ENCODE measurements around the gene TUBB4A. TPM values are rescaled to one million over a fixed set of nuclear protein-coding genes. Genes with fewer than 3 reads are reported as not detected.

The TUBB4A gene
- total and polyA plus RNA-seq, 11 donors: 0.15 to 4.8 (median 1.6) TPM

DNA sequence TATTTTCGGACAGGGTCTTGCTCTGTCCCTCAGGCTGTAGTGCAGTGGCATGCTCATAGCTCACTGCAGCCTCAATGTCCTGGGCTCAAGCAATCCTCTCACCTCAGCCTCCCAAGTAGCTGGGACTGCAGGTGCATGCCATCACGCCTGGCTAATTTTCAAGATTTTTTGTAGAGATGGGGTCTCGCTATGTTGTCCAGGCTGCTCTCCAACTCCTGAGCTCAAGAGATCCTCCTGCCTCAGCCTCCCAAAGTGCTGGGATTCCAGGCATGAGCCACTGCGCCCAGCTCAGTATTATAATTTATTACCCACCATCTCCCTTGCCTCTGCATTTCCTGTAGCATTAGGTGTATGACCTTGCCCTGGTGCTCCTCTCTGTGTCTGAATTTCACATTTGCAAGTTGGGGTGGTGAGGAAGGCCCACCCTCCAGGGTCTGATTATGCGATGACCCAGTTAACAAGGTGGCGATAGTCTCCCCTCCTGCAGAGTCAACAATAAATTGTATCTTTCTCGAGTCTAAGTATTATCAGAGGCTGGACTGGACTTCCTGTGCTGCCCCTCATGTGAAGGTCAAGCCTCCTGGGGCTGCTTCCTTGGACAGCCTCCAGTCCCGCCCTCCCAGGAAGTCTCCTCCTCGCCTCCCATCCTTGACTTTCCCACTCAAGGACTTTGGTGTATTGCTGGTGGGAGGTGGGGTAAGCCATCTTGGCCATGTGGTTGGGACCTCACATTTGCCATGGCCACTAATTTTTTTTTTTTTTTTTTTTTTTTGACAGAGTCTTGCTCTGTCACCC, 1.5 kb upstream of the TUBB4A start:
- ATAC-seq (peak in 2 of 4 donors; percentile 32 to 53), DNase-seq (peak in 4 of 5 donors; percentile 19 to 67 (median 46))
- peaks cover 0 to 16% (median 7%) of the 10 kb centered on the region in 12 donors for H3K4me1 ChIP-seq
- no peak for TF ChIP-seq POLR2A (IDR thresholded peaks at IDR 0.05)
- TF ChIP-seq, protein P1, sequence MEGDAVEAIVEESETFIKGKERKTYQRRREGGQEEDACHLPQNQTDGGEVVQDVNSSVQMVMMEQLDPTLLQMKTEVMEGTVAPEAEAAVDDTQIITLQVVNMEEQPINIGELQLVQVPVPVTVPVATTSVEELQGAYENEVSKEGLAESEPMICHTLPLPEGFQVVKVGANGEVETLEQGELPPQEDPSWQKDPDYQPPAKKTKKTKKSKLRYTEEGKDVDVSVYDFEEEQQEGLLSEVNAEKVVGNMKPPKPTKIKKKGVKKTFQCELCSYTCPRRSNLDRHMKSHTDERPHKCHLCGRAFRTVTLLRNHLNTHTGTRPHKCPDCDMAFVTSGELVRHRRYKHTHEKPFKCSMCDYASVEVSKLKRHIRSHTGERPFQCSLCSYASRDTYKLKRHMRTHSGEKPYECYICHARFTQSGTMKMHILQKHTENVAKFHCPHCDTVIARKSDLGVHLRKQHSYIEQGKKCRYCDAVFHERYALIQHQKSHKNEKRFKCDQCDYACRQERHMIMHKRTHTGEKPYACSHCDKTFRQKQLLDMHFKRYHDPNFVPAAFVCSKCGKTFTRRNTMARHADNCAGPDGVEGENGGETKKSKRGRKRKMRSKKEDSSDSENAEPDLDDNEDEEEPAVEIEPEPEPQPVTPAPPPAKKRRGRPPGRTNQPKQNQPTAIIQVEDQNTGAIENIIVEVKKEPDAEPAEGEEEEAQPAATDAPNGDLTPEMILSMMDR (IDR thresholded peaks at IDR 0.05): no peak
- no peaks in the 10 kb centered on the region for H3K9me3 ChIP-seq
- no peak overlapping the region for H3K27ac ChIP-seq
- intact Hi-C loops (cut with DNase I): no loop called here
- 68 to 78% (median 71%) methylated on average over 9 of the region's 9 CpGs for WGBS, 4 donors
- no peak overlapping the region for H3K4me3 ChIP-seq
- H3K36me3 ChIP-seq: no peaks in the 10 kb centered on the region
- peaks cover 21 to 51% (median 38%) of the 10 kb centered on the region in 9 donors for H3K27me3 ChIP-seq

DNA sequence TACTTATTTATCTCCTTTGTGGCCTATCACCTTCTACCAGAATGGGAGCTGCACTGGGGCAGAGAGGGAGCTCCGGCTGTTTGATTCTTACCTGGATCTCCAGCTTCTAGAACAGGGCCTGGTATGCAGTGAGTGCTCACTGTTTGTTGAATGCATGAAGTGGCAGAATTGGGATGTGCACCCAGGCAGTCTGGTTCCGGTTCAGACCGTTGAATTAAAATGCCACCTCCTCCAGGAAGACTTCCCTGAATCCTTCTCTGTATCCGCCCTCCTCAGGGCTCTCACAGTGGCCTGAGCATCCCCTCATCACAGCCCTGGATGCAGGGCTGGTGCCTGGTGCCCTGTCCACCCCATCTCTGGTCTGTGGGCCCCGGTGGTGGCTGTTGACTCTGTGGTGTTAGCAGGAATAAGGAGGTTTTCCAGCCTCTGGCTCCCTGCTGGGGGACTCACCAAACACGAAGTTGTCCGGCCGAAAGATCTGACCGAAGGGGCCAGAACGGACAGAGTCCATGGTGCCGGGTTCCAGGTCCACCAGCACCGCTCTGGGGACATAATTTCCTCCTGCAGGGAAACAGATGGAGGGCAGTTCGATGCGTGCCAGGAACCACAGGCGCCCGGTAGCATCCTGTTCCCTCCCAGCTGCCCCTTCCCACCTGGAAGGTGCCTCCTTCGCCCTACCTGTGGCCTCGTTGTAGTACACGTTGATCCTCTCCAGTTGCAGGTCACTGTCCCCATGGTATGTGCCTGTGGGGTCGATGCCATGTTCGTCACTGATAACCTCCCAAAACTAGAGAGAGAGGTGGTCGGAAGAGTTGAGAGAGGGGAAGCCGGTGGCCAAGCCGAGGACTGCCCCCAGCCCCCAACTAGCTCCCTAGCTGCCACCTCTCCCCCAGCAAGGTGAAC, 1.0 kb downstream of the TUBB4A start:
- Histone ChIP-seq H3K27ac (no peak overlapping the region), H3K4me1 (peaks cover 0 to 16% (median 7%) of the 10 kb centered on the region in 12 donors), H3K27me3 (peaks cover 21 to 57% (median 38%) of the 10 kb centered on the region in 9 donors), H3K4me3 (peak overlapping the region in 10 of 12 donors; percentile 38 to 58 (median 46)), H3K36me3 (no peaks in the 10 kb centered on the region), H3K9me3 (no peaks in the 10 kb centered on the region)
- DNase-seq: no peak
- ATAC-seq: no peak
- TF ChIP-seq, protein P1 (IDR thresholded peaks at IDR 0.05): no peak
- no peak for TF ChIP-seq POLR2A (IDR thresholded peaks at IDR 0.05)
- 42 to 57% (median 54%) methylated on average over 13 to 24 of the region's 24 CpGs for WGBS, 4 donors
- intact Hi-C loops (cut with DNase I): no loop called here

DNA sequence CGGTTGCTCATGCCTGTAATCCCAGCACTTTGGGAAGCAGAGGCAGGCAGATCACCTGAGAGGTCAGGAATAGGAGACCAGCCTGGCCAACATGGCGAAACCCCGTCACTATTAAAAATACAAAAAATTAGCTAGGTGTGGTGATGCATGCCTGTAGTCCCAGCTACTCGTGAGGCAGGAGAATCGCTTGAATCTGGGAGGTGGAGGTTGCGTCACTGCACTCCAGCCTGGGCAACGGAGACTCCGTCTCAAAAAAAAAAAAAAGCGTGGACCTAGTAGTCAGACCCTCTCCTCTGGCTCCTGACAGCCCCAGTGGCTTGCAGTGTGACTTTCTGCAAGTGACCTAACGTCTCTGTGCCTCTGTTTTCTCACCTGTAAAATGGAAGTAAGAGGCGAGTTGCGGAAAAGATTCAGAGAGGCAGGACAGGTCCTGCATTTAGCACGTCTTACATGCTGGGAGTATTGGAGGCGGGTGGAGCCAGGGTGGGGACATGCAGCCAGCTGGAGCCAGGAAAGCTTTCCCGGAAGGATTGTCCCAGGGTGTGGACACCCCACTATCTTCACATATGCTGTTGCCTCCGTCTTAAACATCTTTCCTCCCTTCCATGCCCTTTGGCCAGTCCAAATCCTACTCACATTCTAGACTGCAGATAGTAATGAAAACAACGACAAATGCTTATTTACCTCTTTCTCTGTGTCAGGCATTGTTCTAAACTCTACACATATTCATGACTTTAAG, 2.9 kb downstream of the TUBB4A start:
- no peak for DNase-seq
- no peaks in the 10 kb centered on the region for H3K9me3 ChIP-seq
- H3K36me3 ChIP-seq: no peaks in the 10 kb centered on the region
- H3K27me3 ChIP-seq: peaks cover 21 to 57% (median 38%) of the 10 kb centered on the region in 9 donors
- no peak for ATAC-seq
- WGBS, 4 donors: 69 to 75% (median 71%) methylated on average over 17 of the region's 17 CpGs
- intact Hi-C loops (cut with DNase I): no loop called here
- H3K4me1 ChIP-seq: peaks cover 0 to 16% (median 7%) of the 10 kb centered on the region in 12 donors
- TF ChIP-seq POLR2A (IDR thresholded peaks at IDR 0.05): no peak
- TF ChIP-seq, protein P1 (IDR thresholded peaks at IDR 0.05): no peak
- H3K27ac ChIP-seq: no peak overlapping the region
- H3K4me3 ChIP-seq: no peak overlapping the region

All from heart left ventricle (tissue), 16 donors.